Testis (tissue), 2 donors: Measurements from ENCODE around the gene PKNOX2.

Experiments used
- POLR2A ChIP-seq: fragments of 450-650 bp; IDR thresholded peaks from one replicate; pipeline ENCODE4 v1.6.1; 2017; ENCODE audit warnings: antibody characterized with exemption, mild to moderate bottlenecking, moderate library complexity
- TF ChIP-seq, protein P1 (sequence below), 3 experiments: fragments of 450-650 bp in 2 of 3; fragments of 200-600 bp in 1 of 3; sonication (generic) in 1 of 3; IDR thresholded peaks; one replicate each; pipeline ENCODE4 v1.5.1; 2016 to 2019; ENCODE audit warnings: antibody characterized with exemption in 3 of 3, mild to moderate bottlenecking in 2 of 3, moderate library complexity in 1 of 3

DNA sequence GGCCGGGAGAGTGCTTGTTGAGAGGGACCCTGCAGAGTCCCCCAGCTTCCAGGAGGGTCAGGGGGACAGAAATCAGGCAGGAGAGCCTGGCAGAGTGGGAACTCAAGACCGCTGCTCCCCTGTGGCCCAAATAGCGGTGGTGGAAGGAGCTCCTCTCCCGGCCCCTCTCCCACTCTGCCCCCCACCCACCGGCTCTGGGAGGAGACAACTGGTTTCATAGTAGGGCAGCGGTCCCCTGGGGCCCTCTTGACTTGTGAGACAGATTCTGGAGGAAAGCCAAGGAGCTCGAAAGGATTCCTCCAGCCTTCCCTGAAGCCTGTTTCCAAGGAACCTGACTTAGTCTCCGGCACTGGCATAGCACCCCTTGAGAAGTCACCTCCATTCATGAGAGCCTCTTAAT lies 10.1 kb downstream of the PKNOX2 start:
- TF ChIP-seq, protein P1, sequence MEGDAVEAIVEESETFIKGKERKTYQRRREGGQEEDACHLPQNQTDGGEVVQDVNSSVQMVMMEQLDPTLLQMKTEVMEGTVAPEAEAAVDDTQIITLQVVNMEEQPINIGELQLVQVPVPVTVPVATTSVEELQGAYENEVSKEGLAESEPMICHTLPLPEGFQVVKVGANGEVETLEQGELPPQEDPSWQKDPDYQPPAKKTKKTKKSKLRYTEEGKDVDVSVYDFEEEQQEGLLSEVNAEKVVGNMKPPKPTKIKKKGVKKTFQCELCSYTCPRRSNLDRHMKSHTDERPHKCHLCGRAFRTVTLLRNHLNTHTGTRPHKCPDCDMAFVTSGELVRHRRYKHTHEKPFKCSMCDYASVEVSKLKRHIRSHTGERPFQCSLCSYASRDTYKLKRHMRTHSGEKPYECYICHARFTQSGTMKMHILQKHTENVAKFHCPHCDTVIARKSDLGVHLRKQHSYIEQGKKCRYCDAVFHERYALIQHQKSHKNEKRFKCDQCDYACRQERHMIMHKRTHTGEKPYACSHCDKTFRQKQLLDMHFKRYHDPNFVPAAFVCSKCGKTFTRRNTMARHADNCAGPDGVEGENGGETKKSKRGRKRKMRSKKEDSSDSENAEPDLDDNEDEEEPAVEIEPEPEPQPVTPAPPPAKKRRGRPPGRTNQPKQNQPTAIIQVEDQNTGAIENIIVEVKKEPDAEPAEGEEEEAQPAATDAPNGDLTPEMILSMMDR (IDR thresholded peaks at IDR 0.05), result no peak
- TF ChIP-seq POLR2A, result no peak
